HCT116 (cell line): Measurements from ENCODE around the gene NDUFB6. TPM values are rescaled to one million over a fixed set of nuclear protein-coding genes. Genes with fewer than 3 reads are reported as not detected.
A peak's percentile ranks its signal among the peaks of the same experiment; 100 is the strongest.

Experiments used
- ATAC-seq: fragments of 200-7000 bp; cut with Tn5 transposase; 2 replicates; pipeline ENCODE4 v1.9.1; 2020; ENCODE audit warnings: mild to moderate bottlenecking, moderate library complexity
- BruUV-seq: library from RNA; stranded (reverse); fragments of 400-500 nt; replicated peaks from 2 replicates; lab custom pipeline; 2021; lab: Mats Ljungman, UMichigan
- CTCF ChIA-PET: fragments of 300-600 bp; sonication (Branson Sonifier 250); formaldehyde crosslinking; loops from one replicate; lab custom pipeline; 2021; ENCODE audit warnings: antibody characterized with exemption; lab: Charles Lee
- POLR2A ChIA-PET: fragments of 300-600, 350-600 bp; sonication (Branson Sonifier 250); formaldehyde crosslinking; loops from one replicate; lab custom pipeline; 2021; ENCODE audit warnings: antibody characterized with exemption; lab: Charles Lee
- RAD21 ChIA-PET, 2 experiments: fragments of 300-600 bp; sonication (Branson Sonifier 250); formaldehyde crosslinking; loops; one replicate each; lab custom pipeline; 2023; ENCODE audit warnings: low total read pairs in 2 of 2; ENCODE audit not compliant: uncharacterized antibody in 2 of 2, unreplicated experiment in 2 of 2, low non-redundant PET in 1 of 2; lab: Charles Lee
- DNase-seq: peaks from one replicate; pipeline ENCODE4 v3.0.0-alpha.2; 2010; ENCODE audit warnings: low read depth, low spot score
- H2AFZ ChIP-seq: fragments of 200-600 bp; shearing (Covaris generic), sonication (generic); 2 replicates; pipeline ENCODE4 v1.6.1; 2017; ENCODE audit warnings: low read depth, mixed run types, mixed read lengths, antibody characterized with exemption, low read length; ENCODE audit not compliant: poor library complexity, severe bottlenecking
- H3K27ac ChIP-seq: 2 replicates; pipeline ENCODE4 v1.5.1; 2012; ENCODE audit warnings: low read depth, low read length
- H3K27me3 ChIP-seq: fragments of 200-600 bp; sonication (generic); 2 replicates; pipeline ENCODE4 v1.6.1; 2016; ENCODE audit warnings: mixed run types, low read length, mixed read lengths; ENCODE audit not compliant: insufficient read depth
- H3K36me3 ChIP-seq, 2 experiments: fragments of 200-500 bp in 1 of 2; fragments of 200-600 bp in 1 of 2; sonication (Bioruptor generic) in 1 of 2; sonication (generic) in 1 of 2; 2 replicates each; pipeline versions ENCODE4 v1.5.1 to v1.6.1; 2014 to 2016; ENCODE audit warnings: low read length in 2 of 2, inconsistent platforms in 1 of 2, mixed read lengths in 1 of 2, mixed run types in 1 of 2; ENCODE audit not compliant: insufficient read depth in 2 of 2, control insufficient read depth in 1 of 2
- H3K4me1 ChIP-seq, 2 experiments: fragments of 200-600 bp in 1 of 2; sonication (generic) in 1 of 2; 2 replicates each; pipeline versions ENCODE4 v1.5.1 to v1.6.1; 2012 to 2017; ENCODE audit warnings: low read length in 2 of 2, inconsistent platforms in 1 of 2, mild to moderate bottlenecking in 1 of 2, mixed read lengths in 1 of 2, mixed run types in 1 of 2, moderate library complexity in 1 of 2; ENCODE audit not compliant: insufficient read depth in 2 of 2, control insufficient read depth in 1 of 2
- H3K4me2 ChIP-seq: fragments of 200-600 bp; sonication (generic); 2 replicates; pipeline ENCODE4 v1.6.1; 2017; ENCODE audit warnings: mixed run types, low read length, mixed read lengths
- H3K4me3 ChIP-seq, 2 experiments: fragments of 200-600 bp in 1 of 2; sonication (generic) in 1 of 2; replicated peaks in 1 of 2; 2 replicates each; pipeline ENCODE4 v1.5.1; 2011 to 2016; ENCODE audit warnings: low read length in 2 of 2, control low read depth in 1 of 2, low read depth in 1 of 2, mild to moderate bottlenecking in 1 of 2, mixed read lengths in 1 of 2, mixed run types in 1 of 2
- H3K79me2 ChIP-seq: fragments of 200-600 bp; sonication (generic); 2 replicates; pipeline ENCODE4 v1.6.1; 2017; ENCODE audit warnings: mild to moderate bottlenecking, mixed run types, low read length, moderate library complexity, mixed read lengths; ENCODE audit not compliant: insufficient read depth
- H3K9ac ChIP-seq: fragments of 200-600 bp; sonication (generic); 2 replicates; pipeline ENCODE4 v1.6.1; 2016; ENCODE audit warnings: low read length, mixed read lengths
- H3K9me2 ChIP-seq: fragments of 200-600 bp; sonication (generic), shearing (Covaris generic); 2 replicates; pipeline ENCODE4 v1.6.1; 2017; ENCODE audit warnings: mixed run types, mild to moderate bottlenecking, moderate library complexity; ENCODE audit not compliant: insufficient read depth
- H3K9me3 ChIP-seq, 2 experiments: fragments of 200-500 bp in 1 of 2; fragments of 200-600 bp in 1 of 2; sonication (Bioruptor generic) in 1 of 2; sonication (generic) in 1 of 2; 2 replicates each; pipeline ENCODE4 v1.6.1; 2014 to 2017; ENCODE audit warnings: low read length in 2 of 2, mixed read lengths in 2 of 2, inconsistent platforms in 1 of 2, low read depth in 1 of 2, mild to moderate bottlenecking in 1 of 2, mixed run types in 1 of 2, moderate library complexity in 1 of 2; ENCODE audit not compliant: control insufficient read depth in 1 of 2, insufficient read depth in 1 of 2
- H4K20me1 ChIP-seq: fragments of 200-600 bp; sonication (generic), shearing (Covaris generic); 2 replicates; pipeline ENCODE4 v1.6.1; 2017; ENCODE audit warnings: mixed run types, mild to moderate bottlenecking, moderate library complexity; ENCODE audit not compliant: insufficient read depth
- ATF3 ChIP-seq: IDR thresholded peaks from 2 replicates; pipeline ENCODE4 v1.6.1; 2012
- CBX3 ChIP-seq: IDR thresholded peaks from 2 replicates; pipeline ENCODE4 v1.6.1; 2012; ENCODE audit warnings: low read depth
- CEBPB ChIP-seq: IDR thresholded peaks from 2 replicates; pipeline ENCODE4 v1.6.1; 2012; ENCODE audit warnings: low read depth
- CTCF ChIP-seq, 3 experiments: fragments of 200-600 bp in 1 of 3; sonication (generic) in 1 of 3; IDR thresholded peaks in 2 of 3; conservative IDR thresholded peaks in 1 of 3; 2 replicates each; pipeline ENCODE4 v1.5.1; 2012 to 2017; ENCODE audit warnings: low read depth in 2 of 3, low read length in 2 of 3, antibody characterized with exemption in 1 of 3, borderline replicate concordance in 1 of 3, control low read depth in 1 of 3, mild to moderate bottlenecking in 1 of 3, mixed read lengths in 1 of 3, mixed run types in 1 of 3, moderate library complexity in 1 of 3; ENCODE audit not compliant: insufficient read depth in 1 of 3
- EGR1 ChIP-seq: IDR thresholded peaks from 2 replicates; pipeline ENCODE4 v1.6.1; 2012; ENCODE audit warnings: low read depth
- ELF1 ChIP-seq: IDR thresholded peaks from 2 replicates; pipeline ENCODE4 v1.6.1; 2012; ENCODE audit warnings: low read depth, borderline replicate concordance
- EZH2 ChIP-seq: fragments of 200-600 bp; sonication (generic); IDR thresholded peaks from 2 replicates; pipeline ENCODE4 v1.6.1; 2017; ENCODE audit warnings: antibody characterized with exemption, mixed run types
- EZH2phosphoT487 ChIP-seq: fragments of 200-600 bp; IDR thresholded peaks from 2 replicates; pipeline ENCODE4 v1.6.1; 2018; ENCODE audit warnings: antibody characterized with exemption, borderline replicate concordance
- FOSL1 ChIP-seq: IDR thresholded peaks from 2 replicates; pipeline ENCODE4 v1.6.1; 2012; ENCODE audit warnings: low read depth
- JUND ChIP-seq: IDR thresholded peaks from 2 replicates; pipeline ENCODE4 v1.6.1; 2012
- MAX ChIP-seq: IDR thresholded peaks from 2 replicates; pipeline ENCODE4 v1.6.1; 2012
- POLR2A ChIP-seq: IDR thresholded peaks from 2 replicates; pipeline ENCODE4 v1.7.0; 2011; ENCODE audit warnings: borderline replicate concordance; ENCODE audit not compliant: insufficient read depth, insufficient read length; ENCODE audit errors: extremely low read depth
- POLR2AphosphoS5 ChIP-seq: IDR thresholded peaks from 2 replicates; pipeline ENCODE4 v1.6.1; 2011; ENCODE audit warnings: mild to moderate bottlenecking, low read depth, low read length, moderate library complexity
- RAD21 ChIP-seq: IDR thresholded peaks from 2 replicates; pipeline ENCODE4 v1.6.1; 2012; ENCODE audit warnings: low read depth, mild to moderate bottlenecking
- SIN3A ChIP-seq: IDR thresholded peaks from 2 replicates; pipeline ENCODE4 v1.6.1; 2012; ENCODE audit warnings: low read depth
- SP1 ChIP-seq: IDR thresholded peaks from 2 replicates; pipeline ENCODE4 v1.6.1; 2012; ENCODE audit warnings: low read depth
- SRF ChIP-seq: IDR thresholded peaks from 2 replicates; pipeline ENCODE4 v1.6.1; 2012; ENCODE audit warnings: low read depth
- TCF7L2 ChIP-seq: IDR thresholded peaks from 2 replicates; pipeline ENCODE4 v1.7.0; 2011; ENCODE audit warnings: borderline replicate concordance, inconsistent platforms; ENCODE audit not compliant: insufficient read depth, insufficient read length; ENCODE audit errors: extremely low read depth
- YY1 ChIP-seq: IDR thresholded peaks from 2 replicates; pipeline ENCODE4 v1.6.1; 2011; ENCODE audit warnings: low read length, low read depth, moderate library complexity, mild to moderate bottlenecking; ENCODE audit not compliant: insufficient replicate concordance; ENCODE audit errors: extremely low read depth
- ZFX ChIP-seq: fragments of 450-650 bp; IDR thresholded peaks from 2 replicates; pipeline ENCODE4 v1.6.1; 2017
- ZNF274 ChIP-seq: fragments of 200-500 bp; sonication (Bioruptor generic); IDR thresholded peaks from 2 replicates; pipeline ENCODE4 v1.6.1; 2014; ENCODE audit warnings: mild to moderate bottlenecking, low read depth, low read length, inconsistent platforms
- intact Hi-C: fragments of 100-400 bp; cut with micrococcal nuclease; formaldehyde crosslinking; loops from 2 replicates; pipeline ENCODE4 v1.10.0; 2022
- total RNA-seq: library from RNA; stranded (reverse); gene quantifications from one replicate; pipeline ENCODE4 v1.2.1, GENCODE V29; 2021; ENCODE audit not compliant: unreplicated experiment

NDUFB6 gene
- total RNA-seq, 1 experiment from 2014 or later, result 68.9 TPM

GRCh38 chr9:32552172-32552872 lies 20.6 kb downstream of the NDUFB6 start, which contains the start of the genes SMIM27 and TOPORS:
Gene SMIM27, plus strand, starts transcription at chr9:32552327. Its CDS starts 108 bp downstream, at chr9:32552435.
Gene TOPORS, minus strand, starts transcription at chr9:32552586. Its CDS starts 150 bp downstream, at chr9:32552436.
- no peaks in the 10 kb centered on the region; a peak in 2 of 4 replicates for H3K36me3 ChIP-seq
- H4K20me1 ChIP-seq, result no peaks in the 10 kb centered on the region
- ATAC-seq (peak; percentile 89), DNase-seq (peak; percentile 84)
- H3K9me2 ChIP-seq, result no peaks in the 10 kb centered on the region
- H3K27ac ChIP-seq, result peak within 1 kb of the TSS; percentile 83
- ChIA-PET POLR2A (interaction anchor here (1.4 to 2.3 kb wide), 2 partner anchors 29 to 473 kb away, joined by 3 to 6 read pairs; partner anchors contain the start of gene DNAJA1), CTCF (interaction anchor here (1.3 to 1.9 kb wide), 2 partner anchors 26 to 173 kb away, joined by 5 to 16 read pairs; partner anchors contain the start of gene RIGI), RAD21 (interaction anchor here in 1 of 2 experiments (1.1 kb wide), 1 partner anchor 26 kb away, joined by 3 read pairs; the partner anchor contains the start of gene RIGI)
- peaks cover 61% of the 10 kb centered on the region for H3K79me2 ChIP-seq
- peak within 1 kb of the TSS; percentile 94 for H3K4me2 ChIP-seq
- no peaks in the 10 kb centered on the region for H3K27me3 ChIP-seq
- H3K9me3 ChIP-seq, result no peaks in the 10 kb centered on the region
- H3K9ac ChIP-seq, result peak within 1 kb of the TSS; percentile 75
- H3K4me3 ChIP-seq, result peak within 1 kb of the TSS; percentile 61 to 83
- intact Hi-C loops, result no loop called here
- peaks cover 8 to 22% of the 10 kb centered on the region in 2 experiments for H3K4me1 ChIP-seq
- TF ChIP-seq SRF (no peak), ZNF274 (no peak), CEBPB (peak; percentile 72), EZH2 (no peak), RAD21 (no peak), ELF1 (peak; percentile 97), SP1 (peak; percentile 75), SIN3A (peak; percentile 28; the same call in 1 of the 2 replicates), EZH2phosphoT487 (no peak), FOSL1 (0 out of 2 replicates have a peak, but pooled peaks have one; percentile 35), YY1 (peak; percentile 98), POLR2A (peak; percentile 88), TCF7L2 (no peak), POLR2AphosphoS5 (peak; percentile 90), CBX3 (0 out of 2 replicates have a peak, but pooled peaks have one; percentile 60), ZFX (peak; percentile 91), MAX (peak; percentile 73), CTCF (IDR thresholded peaks at IDR 0.05 in 2 of 3, conservative IDR thresholded peaks at IDR 0.05 in 1 of 3; ENCODE audit: borderline replicate concordance in 1 of 3, insufficient read depth in 1 of 3, low read depth in 2 of 3, low read length in 2 of 3) (no peak), EGR1 (peak; percentile 98), JUND (no peak), ATF3 (no peak)
- H2AFZ ChIP-seq, result peak within 1 kb of the TSS; percentile 47
- TSS peak; percentile 82 for BruUV-seq
